Fibroblast of the aortic adventitia (primary cell): Measurements from ENCODE around the gene EFCAB12. TPM values are rescaled to one million over a fixed set of nuclear protein-coding genes. Genes with fewer than 3 reads are reported as not detected.

ENCODE experiments used
- DNase-seq: peaks from one replicate; pipeline ENCODE4 v3.0.0-alpha.2; 2010; ENCODE audit warnings: low read depth
- H3K4me3 ChIP-seq: 2 replicates; pipeline ENCODE4 v1.5.1; 2011; ENCODE audit warnings: low read depth, mild to moderate bottlenecking, control low read depth, low read length, moderate library complexity
- CTCF ChIP-seq: IDR thresholded peaks from 2 replicates; pipeline ENCODE4 v1.5.1; 2011; ENCODE audit warnings: mild to moderate bottlenecking, low read length, control low read depth, inconsistent platforms; ENCODE audit not compliant: insufficient read depth
- total RNA-seq: library from RNA; depleted of rRNA; stranded (reverse); fragments of >200 nt; gene quantifications from 2 replicates; pipeline ENCODE4 v1.2.3, GENCODE V29; 2012; ENCODE audit warnings: low replicate concordance

EFCAB12 gene
- total RNA-seq, 1 donor = under 0.01 TPM

- H3K4me3 ChIP-seq = no peak overlapping the region
- TF ChIP-seq CTCF = no peak
- no peak for DNase-seq
Measured at GRCh38 chr3:129433565-129433964, 5.1 kb upstream of the EFCAB12 start.

- no peak overlapping the region for H3K4me3 ChIP-seq
- TF ChIP-seq CTCF = no peak
- DNase-seq = no peak
Measured at GRCh38 chr3:129432671-129433070, 4.2 kb upstream of the EFCAB12 start.

- TF ChIP-seq CTCF = no peak
- no peak for DNase-seq
- no peak overlapping the region for H3K4me3 ChIP-seq
Measured at GRCh38 chr3:129432036-129432435, 3.6 kb upstream of the EFCAB12 start.

- no peak overlapping the region for H3K4me3 ChIP-seq
- DNase-seq = no peak
- no peak for TF ChIP-seq CTCF
Measured at GRCh38 chr3:129429602-129430001, 1.2 kb upstream of the EFCAB12 start.

- H3K4me3 ChIP-seq = no peak overlapping the region
- TF ChIP-seq CTCF = no peak
- DNase-seq = no peak
Measured at GRCh38 chr3:129429080-129429451, 630 bp upstream of the EFCAB12 start.

GRCh38 chr3:129428007-129428375, 445 bp downstream of the EFCAB12 start:
- peak overlapping the region; percentile 86 for H3K4me3 ChIP-seq
- no peak for TF ChIP-seq CTCF
- no peak for DNase-seq

GRCh38 chr3:129425619-129426018, 2.8 kb downstream of the EFCAB12 start:
- no peak for TF ChIP-seq CTCF
- no peak overlapping the region for H3K4me3 ChIP-seq
- no peak for DNase-seq
